Measurements from ENCODE around the gene THAP8. TPM values are rescaled to one million over a fixed set of nuclear protein-coding genes. Genes with fewer than 3 reads are reported as not detected.

The THAP8 gene
- total RNA-seq, 1 experiment from 2014 or later, result 5.4 TPM

DNA sequence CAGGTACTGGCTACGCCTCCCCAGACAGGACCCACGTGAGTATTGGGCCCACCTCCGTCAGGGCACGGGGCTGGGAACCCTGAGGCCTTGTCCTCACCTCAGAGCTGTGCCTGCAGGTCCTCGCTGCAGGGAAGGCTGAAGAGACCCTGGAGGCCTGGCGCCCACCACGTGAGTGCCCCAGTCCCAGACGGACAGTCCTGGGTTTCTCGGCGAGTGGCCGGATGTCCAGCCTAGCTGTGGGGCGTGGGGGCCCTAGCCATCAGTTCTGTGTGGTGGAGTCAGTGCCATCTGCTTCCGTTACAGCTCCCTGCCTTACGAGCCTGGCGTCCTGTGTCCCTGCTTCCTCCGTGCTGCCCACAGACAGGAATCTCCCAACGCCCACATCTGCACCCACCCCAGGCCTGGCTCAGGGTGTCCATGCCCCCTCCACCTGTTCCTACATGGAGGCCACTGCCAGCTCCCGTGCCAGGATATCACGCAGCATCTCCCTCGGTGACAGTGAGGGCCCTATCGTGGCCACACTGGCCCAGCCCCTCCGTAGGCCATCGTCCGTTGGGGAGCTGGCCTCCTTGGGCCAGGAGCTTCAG is 49.0 kb upstream of the THAP8 start:
- H2AK5ac ChIP-seq (ENCODE audit: insufficient read length, low read length), result no peak overlapping the region
- no peak overlapping the region for H3K18ac ChIP-seq (ENCODE audit: insufficient read length, low read depth, low read length)
- H4K5ac ChIP-seq (ENCODE audit: insufficient read length, low read depth, low read length), result no peak overlapping the region
- H4K20me1 ChIP-seq (ENCODE audit: control insufficient read depth, insufficient read depth, insufficient read length), result no peaks in the 10 kb centered on the region
- H4K8ac ChIP-seq (replicated peaks; ENCODE audit: insufficient read length, low read depth, low read length), result no peak overlapping the region
- H3K56ac ChIP-seq (ENCODE audit: insufficient read length, low read depth, low read length), result no peak overlapping the region
- H3K27ac ChIP-seq (ENCODE audit: insufficient read length, low read depth, low read length), result no peak overlapping the region
- no peak overlapping the region for H3K4me2 ChIP-seq (ENCODE audit: insufficient read depth, insufficient read length, low read length)
- H3K79me2 ChIP-seq (ENCODE audit: insufficient read depth, low read length), result no peaks in the 10 kb centered on the region
- H2BK15ac ChIP-seq (ENCODE audit: low read depth, low read length), result no peak overlapping the region
- H4K91ac ChIP-seq (ENCODE audit: insufficient read length, low read depth, low read length), result no peak overlapping the region
- TF ChIP-seq, protein P1, sequence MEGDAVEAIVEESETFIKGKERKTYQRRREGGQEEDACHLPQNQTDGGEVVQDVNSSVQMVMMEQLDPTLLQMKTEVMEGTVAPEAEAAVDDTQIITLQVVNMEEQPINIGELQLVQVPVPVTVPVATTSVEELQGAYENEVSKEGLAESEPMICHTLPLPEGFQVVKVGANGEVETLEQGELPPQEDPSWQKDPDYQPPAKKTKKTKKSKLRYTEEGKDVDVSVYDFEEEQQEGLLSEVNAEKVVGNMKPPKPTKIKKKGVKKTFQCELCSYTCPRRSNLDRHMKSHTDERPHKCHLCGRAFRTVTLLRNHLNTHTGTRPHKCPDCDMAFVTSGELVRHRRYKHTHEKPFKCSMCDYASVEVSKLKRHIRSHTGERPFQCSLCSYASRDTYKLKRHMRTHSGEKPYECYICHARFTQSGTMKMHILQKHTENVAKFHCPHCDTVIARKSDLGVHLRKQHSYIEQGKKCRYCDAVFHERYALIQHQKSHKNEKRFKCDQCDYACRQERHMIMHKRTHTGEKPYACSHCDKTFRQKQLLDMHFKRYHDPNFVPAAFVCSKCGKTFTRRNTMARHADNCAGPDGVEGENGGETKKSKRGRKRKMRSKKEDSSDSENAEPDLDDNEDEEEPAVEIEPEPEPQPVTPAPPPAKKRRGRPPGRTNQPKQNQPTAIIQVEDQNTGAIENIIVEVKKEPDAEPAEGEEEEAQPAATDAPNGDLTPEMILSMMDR (conservative IDR thresholded peaks at IDR 0.05), result no peak
- H3K4me3 Mint-ChIP-seq, result no peak overlapping the region
- no peak overlapping the region for H2BK120ac ChIP-seq (ENCODE audit: low read depth, low read length, poor library complexity, severe bottlenecking)
- H2BK12ac ChIP-seq (ENCODE audit: insufficient read length, low read depth, low read length), result no peak overlapping the region
- H3K4me1 Mint-ChIP-seq, result peaks cover 10% of the 10 kb centered on the region in 2 experiments
- H3K27me3 ChIP-seq (ENCODE audit: insufficient read depth, low read length), result no peaks in the 10 kb centered on the region
- H3K79me1 ChIP-seq (ENCODE audit: insufficient read depth, low read depth, low read length, poor library complexity, severe bottlenecking), result no peaks in the 10 kb centered on the region
- H3K23ac ChIP-seq (ENCODE audit: insufficient read length, low read depth, low read length), result no peak overlapping the region
- no peaks in the 10 kb centered on the region for H3K4me1 ChIP-seq (ENCODE audit: insufficient read depth, low read length)
- no peak overlapping the region for H3K27ac Mint-ChIP-seq
- H3K14ac ChIP-seq (ENCODE audit: insufficient read depth, low read length), result no peak overlapping the region
- WGBS (ENCODE audit: extremely low coverage, insufficient read length, low lambda C conversion rate), result no CpG with 5 or more reads among the region's 24 CpGs
- H3K9me3 ChIP-seq (ENCODE audit: control insufficient read depth, low read depth, low read length), result no peaks in the 10 kb centered on the region
- H3T11ph ChIP-seq (ENCODE audit: low read length), result no peak overlapping the region
- DNase-seq, result no peak
- H3K9me3 Mint-ChIP-seq, result no peaks in the 10 kb centered on the region
- H2BK5ac ChIP-seq (ENCODE audit: insufficient read length, low read length), result no peak overlapping the region
- no peak overlapping the region for H2BK20ac ChIP-seq (ENCODE audit: low read depth, low read length, poor library complexity, severe bottlenecking)
- peaks cover 26 to 74% (median 57%) of the 10 kb centered on the region in 3 experiments for H3K36me3 Mint-ChIP-seq (ENCODE audit: insufficient read depth in 1 of 3, low read depth in 3 of 3)
- no peak overlapping the region for H3K4ac ChIP-seq (ENCODE audit: low read depth, low read length)
- H3K9ac ChIP-seq (ENCODE audit: extremely low read depth, insufficient read length, low read length), result no peak overlapping the region
- no peaks in the 10 kb centered on the region; the same call in 1 of the 2 replicates for H3K27me3 Mint-ChIP-seq (ENCODE audit: low read depth)
- no peaks in the 10 kb centered on the region for H3K23me2 ChIP-seq (ENCODE audit: insufficient read length, low read depth, low read length, poor library complexity, severe bottlenecking)
- no peak overlapping the region for H2AFZ ChIP-seq (ENCODE audit: low read length)
